RWPE1 (cell line): ENCODE measurements around the gene XPNPEP2.

ENCODE experiments used
- CTCF ChIA-PET: fragments of 350-600 bp; sonication (Branson Sonifier 250); formaldehyde crosslinking; extraction: SDS; loops from one replicate; lab custom pipeline; 2021; lab: Yijun Ruan, JAX
- POLR2A ChIA-PET: fragments of 400-600 bp; formaldehyde crosslinking; extraction: SDS; loops from one replicate; lab custom pipeline; 2020; ENCODE audit warnings: antibody characterized with exemption; ENCODE audit not compliant: low non-redundant PET; lab: Yijun Ruan, JAX
- DNase-seq: peaks from one replicate; pipeline ENCODE4 v3.0.0; 2012; ENCODE audit warnings: low spot score
- H3K27ac ChIP-seq: fragments of 450-650 bp; 2 replicates; pipeline ENCODE4 v1.5.1; 2017
- TF ChIP-seq, protein P1 (sequence below): fragments of 450-650 bp; conservative IDR thresholded peaks from 2 replicates; pipeline ENCODE4 v1.5.1; 2017; ENCODE audit warnings: low read depth, mild to moderate bottlenecking

XPNPEP2 gene

DNA sequence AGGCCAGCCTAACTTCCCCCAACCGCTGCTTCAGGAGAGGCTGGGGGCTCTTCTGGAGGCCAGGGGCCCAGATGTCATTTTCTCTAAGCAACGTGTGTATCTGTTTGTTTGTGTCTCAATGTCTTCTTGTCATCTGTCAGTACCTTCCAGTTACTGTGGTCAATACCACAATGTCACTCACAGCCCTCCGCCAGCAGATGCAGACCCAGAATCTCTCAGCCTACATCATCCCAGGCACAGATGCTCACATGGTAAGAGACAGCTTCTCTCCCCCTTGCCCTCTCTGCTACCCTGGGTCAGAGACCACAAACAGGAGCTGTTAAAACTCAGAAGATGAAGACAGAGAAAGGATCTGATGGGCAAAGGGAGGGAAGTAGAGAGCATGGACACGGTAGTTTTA lies 5.0 kb downstream of the XPNPEP2 start:
- ChIA-PET POLR2A (no interaction called here), CTCF (no interaction called here)
- DNase-seq, result no peak
- no peak overlapping the region for H3K27ac ChIP-seq
- TF ChIP-seq, protein P1, sequence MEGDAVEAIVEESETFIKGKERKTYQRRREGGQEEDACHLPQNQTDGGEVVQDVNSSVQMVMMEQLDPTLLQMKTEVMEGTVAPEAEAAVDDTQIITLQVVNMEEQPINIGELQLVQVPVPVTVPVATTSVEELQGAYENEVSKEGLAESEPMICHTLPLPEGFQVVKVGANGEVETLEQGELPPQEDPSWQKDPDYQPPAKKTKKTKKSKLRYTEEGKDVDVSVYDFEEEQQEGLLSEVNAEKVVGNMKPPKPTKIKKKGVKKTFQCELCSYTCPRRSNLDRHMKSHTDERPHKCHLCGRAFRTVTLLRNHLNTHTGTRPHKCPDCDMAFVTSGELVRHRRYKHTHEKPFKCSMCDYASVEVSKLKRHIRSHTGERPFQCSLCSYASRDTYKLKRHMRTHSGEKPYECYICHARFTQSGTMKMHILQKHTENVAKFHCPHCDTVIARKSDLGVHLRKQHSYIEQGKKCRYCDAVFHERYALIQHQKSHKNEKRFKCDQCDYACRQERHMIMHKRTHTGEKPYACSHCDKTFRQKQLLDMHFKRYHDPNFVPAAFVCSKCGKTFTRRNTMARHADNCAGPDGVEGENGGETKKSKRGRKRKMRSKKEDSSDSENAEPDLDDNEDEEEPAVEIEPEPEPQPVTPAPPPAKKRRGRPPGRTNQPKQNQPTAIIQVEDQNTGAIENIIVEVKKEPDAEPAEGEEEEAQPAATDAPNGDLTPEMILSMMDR, result no peak

DNA sequence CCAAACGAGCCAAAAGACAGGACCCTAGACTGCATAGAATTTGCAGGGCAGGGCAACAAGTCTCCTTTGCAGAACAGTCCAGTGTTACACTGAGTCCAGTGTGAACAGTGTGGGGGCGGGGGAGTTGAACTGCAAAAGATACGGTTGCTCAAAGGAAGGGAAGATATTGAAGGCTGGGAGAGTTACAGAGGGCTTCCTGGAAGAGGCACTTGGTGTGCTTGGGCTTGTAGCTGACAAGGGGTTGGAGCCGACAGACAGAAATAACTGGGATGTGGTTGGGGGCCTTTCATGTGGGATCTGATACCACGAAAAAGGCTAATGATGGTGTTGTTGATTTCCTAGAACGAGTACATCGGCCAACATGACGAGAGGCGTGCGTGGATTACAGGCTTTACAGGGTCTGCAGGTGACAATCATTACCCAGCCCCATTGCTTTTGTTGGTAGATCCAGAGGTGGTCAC lies 6.1 kb downstream of the XPNPEP2 start:
- DNase-seq, result no peak
- no peak overlapping the region for H3K27ac ChIP-seq
- ChIA-PET CTCF (interaction anchor here (0.5 kb wide), 1 partner anchor 128 kb away, joined by 7 read pairs; no protein-coding TSS in a partner anchor), POLR2A (no interaction called here)
- TF ChIP-seq, protein P1, result no peak

DNA sequence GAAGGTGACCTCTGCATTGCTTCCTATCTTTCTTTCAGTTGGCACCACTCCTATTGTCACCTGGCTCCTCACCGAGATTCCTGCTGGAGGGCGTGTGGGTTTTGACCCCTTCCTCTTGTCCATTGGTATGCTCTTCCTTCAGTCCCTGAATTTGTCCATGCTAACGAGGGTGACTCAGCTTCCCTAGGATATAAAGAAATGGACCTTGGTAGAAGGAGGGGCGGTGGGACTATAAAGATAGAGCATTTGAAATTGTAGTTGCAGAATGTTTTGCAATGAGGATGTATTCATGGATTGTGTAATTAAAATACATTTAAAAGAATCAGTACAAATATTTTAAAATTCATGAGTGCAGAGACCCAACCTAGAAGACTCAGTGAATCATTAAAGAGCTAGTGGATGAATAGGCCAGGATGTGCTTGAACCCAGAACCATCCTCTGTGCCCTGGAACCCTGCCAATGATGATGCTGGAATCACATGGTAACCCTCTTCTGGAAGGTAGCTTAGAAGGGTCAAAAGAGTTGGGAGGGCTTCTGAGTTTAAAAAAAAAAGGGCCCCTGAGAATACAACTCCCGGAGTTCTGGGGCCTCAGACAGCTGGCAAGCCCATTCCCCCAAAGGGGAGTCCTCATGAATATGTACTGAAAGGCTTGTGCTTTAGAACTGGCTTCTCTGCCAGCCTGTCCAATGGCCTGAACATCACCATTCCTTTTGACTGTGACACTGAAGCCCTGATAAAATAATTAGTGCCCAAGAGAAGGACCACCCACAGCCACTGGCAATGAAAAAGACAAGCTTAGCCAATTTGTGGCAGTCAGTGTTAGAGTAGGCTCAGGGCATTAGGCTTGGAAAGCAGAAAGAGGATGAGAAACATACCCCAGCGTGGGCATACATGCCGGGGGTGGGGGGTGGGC lies 8.0 kb downstream of the XPNPEP2 start:
- POLR2A ChIA-PET, result no interaction called here
- DNase-seq, result no peak
- CTCF ChIA-PET, result no interaction called here

DNA sequence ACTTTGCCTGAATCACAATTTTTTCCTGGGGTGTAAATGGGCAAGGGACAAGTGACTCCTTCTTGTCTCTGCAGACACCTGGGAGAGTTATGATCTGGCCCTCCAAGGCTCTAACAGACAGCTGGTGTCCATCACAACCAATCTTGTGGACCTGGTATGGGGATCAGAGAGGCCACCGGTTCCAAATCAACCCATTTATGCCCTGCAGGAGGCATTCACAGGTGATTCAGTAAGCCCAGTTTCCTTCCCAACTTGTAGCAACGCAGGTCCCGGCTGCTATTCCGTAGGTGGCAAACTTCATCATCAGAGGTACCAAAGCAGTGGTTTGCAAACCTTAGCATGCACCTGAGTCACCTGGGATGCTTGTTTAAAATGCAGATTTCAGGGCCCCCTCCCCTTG lies 8.8 kb downstream of the XPNPEP2 start:
- no peak for DNase-seq
- ChIA-PET POLR2A (no interaction called here), CTCF (no interaction called here)
- H3K27ac ChIP-seq, result no peak overlapping the region
- TF ChIP-seq, protein P1, result no peak

More for the DNA sequence above, 8.0 kb downstream of the XPNPEP2 start:
- TF ChIP-seq, protein P1, result no peak
- H3K27ac ChIP-seq, result no peak overlapping the region

DNA sequence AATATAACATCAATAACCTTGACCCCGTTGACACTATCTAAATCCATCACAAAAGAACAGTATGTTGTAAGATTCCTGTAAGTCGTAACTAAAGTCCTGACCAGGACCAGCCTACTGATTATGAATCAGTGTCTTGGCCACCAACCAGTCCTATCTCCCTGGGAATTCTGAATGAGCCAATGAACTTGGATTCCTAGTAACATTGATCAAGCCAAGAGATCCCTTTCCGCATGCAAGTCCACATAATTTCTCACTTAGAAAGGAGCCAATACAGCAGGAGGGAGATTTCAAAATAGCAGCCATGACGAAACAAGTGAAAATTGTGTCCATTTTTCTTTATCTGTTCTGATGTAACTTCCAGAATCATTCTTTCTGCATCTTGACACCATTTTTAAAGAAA lies 9.5 kb downstream of the XPNPEP2 start:
- ChIA-PET CTCF (no interaction called here), POLR2A (no interaction called here)
- H3K27ac ChIP-seq, result no peak overlapping the region
- DNase-seq, result no peak
- TF ChIP-seq, protein P1, result no peak

DNA sequence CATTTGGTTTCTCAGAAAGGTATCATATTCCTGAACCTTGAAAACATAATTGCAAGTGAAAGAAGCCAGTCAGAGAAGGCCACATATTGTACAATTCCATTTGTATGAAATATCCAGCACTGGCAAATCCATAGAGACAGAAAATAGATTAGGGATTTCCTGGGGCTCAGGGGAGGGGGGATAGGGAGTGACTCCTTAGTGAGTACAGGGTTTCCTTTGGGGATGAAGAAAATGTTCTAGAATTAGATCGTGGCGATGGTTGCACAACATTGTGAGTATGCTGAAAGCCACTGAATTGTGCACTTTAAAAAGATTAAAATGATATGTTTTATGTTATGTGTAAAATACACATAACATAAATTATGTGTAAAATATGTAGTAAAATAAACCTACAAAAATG lies 10.3 kb downstream of the XPNPEP2 start:
- ChIA-PET POLR2A (no interaction called here), CTCF (no interaction called here)
- no peak for DNase-seq
- TF ChIP-seq, protein P1, result no peak
- H3K27ac ChIP-seq, result no peak overlapping the region
